SK-N-SH (cell line): ENCODE measurements around the gene MALRD1. TPM values are rescaled to one million over a fixed set of nuclear protein-coding genes. Genes with fewer than 3 reads are reported as not detected.

Experiments
- CTCF ChIA-PET: fragments of 300-600, 350-600 bp; formaldehyde crosslinking; extraction: SDS; loops from one replicate; lab custom pipeline; 2021; lab: Yijun Ruan, JAX
- POLR2A ChIA-PET: fragments of 350-600 bp; sonication (Branson Sonifier 250); formaldehyde crosslinking; extraction: SDS; loops from one replicate; lab custom pipeline; 2020; ENCODE audit warnings: antibody characterized with exemption, inconsistent platforms; lab: Yijun Ruan, JAX
- DNase-seq: peaks from one replicate; pipeline ENCODE4 v3.0.0; 2012
- H2AFZ ChIP-seq: fragments of 200-600 bp; sonication (generic); 2 replicates; pipeline ENCODE4 v1.8.1; 2016; ENCODE audit warnings: antibody characterized with exemption, mild to moderate bottlenecking, low read depth
- H3F3A ChIP-seq: fragments of 200-600 bp; sonication (generic); replicated peaks from 2 replicates; pipeline ENCODE3; 2016; ENCODE audit warnings: antibody characterized with exemption, mild to moderate bottlenecking; ENCODE audit not compliant: insufficient read depth
- H3K27ac ChIP-seq, 2 experiments: fragments of 200-500 bp in 1 of 2; fragments of 200-600 bp in 1 of 2; sonication (Bioruptor generic) in 1 of 2; sonication (generic), shearing (Covaris generic) in 1 of 2; 2 replicates each; pipeline versions ENCODE4 v1.5.1 to v1.6.1; 2014 to 2016; ENCODE audit warnings: low read depth in 2 of 2, inconsistent platforms in 1 of 2, low read length in 1 of 2, mild to moderate bottlenecking in 1 of 2, mixed read lengths in 1 of 2
- H3K27me3 ChIP-seq: fragments of 200-600 bp; sonication (generic), shearing (Covaris generic); 2 replicates; pipeline ENCODE4 v1.6.1; 2016; ENCODE audit warnings: mixed run types; ENCODE audit not compliant: insufficient read depth
- H3K36me3 ChIP-seq, 2 experiments: fragments of 200-500 bp in 1 of 2; fragments of 200-600 bp in 1 of 2; sonication (Bioruptor generic) in 1 of 2; sonication (generic) in 1 of 2; replicated peaks in 1 of 2; 2 replicates each; pipeline versions ENCODE3 to v1.5.1; 2014 to 2016; ENCODE audit warnings: low read length in 1 of 2, mild to moderate bottlenecking in 1 of 2; ENCODE audit not compliant: insufficient read depth in 2 of 2, control insufficient read depth in 1 of 2
- H3K4me1 ChIP-seq, 2 experiments: fragments of 200-500 bp in 1 of 2; fragments of 200-600 bp in 1 of 2; sonication (Bioruptor generic) in 1 of 2; sonication (generic), shearing (Covaris generic) in 1 of 2; 2 replicates each; pipeline versions ENCODE4 v1.5.1 to v1.6.1; 2014 to 2016; ENCODE audit warnings: low read depth in 1 of 2, low read length in 1 of 2, mixed run types in 1 of 2; ENCODE audit not compliant: insufficient read depth in 2 of 2, control insufficient read depth in 1 of 2
- H3K4me2 ChIP-seq: fragments of 200-600 bp; sonication (generic), shearing (Covaris generic); 2 replicates; pipeline ENCODE4 v1.6.1; 2017; ENCODE audit warnings: mixed run types
- H3K4me3 ChIP-seq, 2 experiments: fragments of 200-500 bp in 1 of 2; fragments of 200-600 bp in 1 of 2; sonication (Bioruptor generic) in 1 of 2; sonication (generic), shearing (Covaris generic) in 1 of 2; 2 replicates each; pipeline versions ENCODE4 v1.5.1 to v1.8.1; 2014 to 2016; ENCODE audit warnings: low read depth in 2 of 2, inconsistent platforms in 1 of 2, low read length in 1 of 2, mild to moderate bottlenecking in 1 of 2, mixed read lengths in 1 of 2, moderate library complexity in 1 of 2
- H3K79me2 ChIP-seq: fragments of 200-600 bp; sonication (generic); 2 replicates; pipeline ENCODE4 v1.8.1; 2017; ENCODE audit warnings: mild to moderate bottlenecking; ENCODE audit not compliant: insufficient read depth
- H3K9ac ChIP-seq: fragments of 200-600 bp; sonication (generic); 2 replicates; pipeline ENCODE4 v1.6.1; 2017; ENCODE audit warnings: mixed run types
- H3K9me2 ChIP-seq: fragments of 200-600 bp; sonication (generic); 2 replicates; pipeline ENCODE4 v1.6.1; 2017; ENCODE audit warnings: mixed run types
- H3K9me3 ChIP-seq: fragments of 200-600 bp; sonication (generic); 2 replicates; pipeline ENCODE4 v1.6.1; 2017; ENCODE audit warnings: mixed run types, mild to moderate bottlenecking, moderate library complexity
- H4K20me1 ChIP-seq: fragments of 200-600 bp; sonication (generic); 2 replicates; pipeline ENCODE4 v1.6.1; 2017; ENCODE audit warnings: mild to moderate bottlenecking, mixed run types; ENCODE audit not compliant: insufficient read depth
- CHD2 ChIP-seq: fragments of 150-350 bp; IDR thresholded peaks from 2 replicates; pipeline ENCODE4 v1.6.1; 2018; ENCODE audit warnings: low read length; ENCODE audit not compliant: partially characterized antibody
- EZH2phosphoT487 ChIP-seq: fragments of 200-600 bp; sonication (generic); IDR thresholded peaks from 2 replicates; pipeline ENCODE4 v1.6.1; 2017; ENCODE audit warnings: low read depth, mixed run types, mild to moderate bottlenecking, antibody characterized with exemption, moderate library complexity, borderline replicate concordance
- FOXJ3 ChIP-seq: sonication (generic); formaldehyde crosslinking; IDR thresholded peaks from 2 replicates; pipeline ENCODE4 v1.5.1; 2020; ENCODE audit warnings: mild to moderate bottlenecking, missing genetic modification reagents
- FOXM1 ChIP-seq: IDR thresholded peaks from 2 replicates; pipeline ENCODE4 v1.4.0; 2012; ENCODE audit warnings: low read depth, mild to moderate bottlenecking
- NFIC ChIP-seq: IDR thresholded peaks from 2 replicates; pipeline ENCODE4 v1.4.0; 2012; ENCODE audit warnings: borderline replicate concordance
- RAD21 ChIP-seq: IDR thresholded peaks from 2 replicates; pipeline ENCODE4 v1.6.1; 2012; ENCODE audit warnings: mild to moderate bottlenecking, low read length
- RCOR1 ChIP-seq: fragments of 150-350 bp; IDR thresholded peaks from 2 replicates; pipeline ENCODE4 v1.6.1; 2017; ENCODE audit warnings: antibody characterized with exemption, low read length
- RXRA ChIP-seq: IDR thresholded peaks from 2 replicates; pipeline ENCODE4 v1.4.0; 2012; ENCODE audit warnings: low read depth, mild to moderate bottlenecking, borderline replicate concordance
- SMC3 ChIP-seq: IDR thresholded peaks from 2 replicates; pipeline ENCODE4 v1.6.1; 2012; ENCODE audit warnings: low read depth, low read length, improper control_type of control experiment
- TAF1 ChIP-seq: IDR thresholded peaks from 2 replicates; pipeline ENCODE4 v1.6.1; 2012; ENCODE audit warnings: low read depth, mild to moderate bottlenecking, low read length, moderate library complexity, borderline replicate concordance
- TCF12 ChIP-seq: IDR thresholded peaks from 2 replicates; pipeline ENCODE4 v1.4.0; 2012
- TEAD4 ChIP-seq: IDR thresholded peaks from 2 replicates; pipeline ENCODE4 v1.4.0; 2012; ENCODE audit warnings: mild to moderate bottlenecking, borderline replicate concordance; ENCODE audit not compliant: insufficient read depth
- WGBS: methylation state at CpG from one replicate; pipeline ENCODE4 v1.1.6; 2017; ENCODE audit warnings: low lambda C conversion rate; 5-methylcytosine and 5-hydroxymethylcytosine counted together
- polyA plus RNA-seq, 3 experiments: library from polyadenylated mRNA; depleted of rRNA; stranded (reverse); fragments of >200 nt; gene quantifications; 2 replicates each; pipeline ENCODE4 v1.2.3, GENCODE V29; 2012
- TF ChIP-seq, protein P1 (sequence below): fragments of 150-350 bp; IDR thresholded peaks from 2 replicates; pipeline ENCODE4 v1.6.1; 2017; ENCODE audit warnings: antibody characterized with exemption, low read length, low read depth, borderline replicate concordance
- TF ChIP-seq, protein P2 (sequence below): IDR thresholded peaks from 2 replicates; pipeline ENCODE4 v1.6.1; 2012; ENCODE audit warnings: mild to moderate bottlenecking, low read depth, low read length, moderate library complexity
- TF ChIP-seq, protein P3 (sequence below): IDR thresholded peaks from 2 replicates; pipeline ENCODE4; 2012

MALRD1 gene
- polyA plus RNA-seq, 1 of the 3 experiments (the other 2 are of a cell fraction) = not detected

DNA sequence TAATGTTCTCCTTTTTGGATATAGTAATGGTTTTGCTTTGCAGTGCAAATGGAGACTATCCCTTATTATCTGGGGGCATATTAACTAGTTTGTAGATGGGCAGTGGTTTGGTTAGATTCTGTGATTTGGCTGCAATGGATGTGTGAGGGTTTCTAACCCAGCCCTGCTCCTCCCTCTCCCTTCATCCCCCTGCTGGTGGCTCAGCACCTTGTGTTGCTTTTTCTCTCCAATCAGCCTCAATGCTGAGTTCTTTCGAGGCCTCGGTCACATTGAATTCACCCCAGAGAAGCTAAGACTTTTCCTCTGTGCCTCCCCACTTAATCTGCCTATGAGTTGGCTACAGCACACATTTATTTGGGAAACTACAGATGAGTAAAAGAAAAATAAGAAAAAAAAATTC is 120.0 kb downstream of the MALRD1 start (continued):
- TF ChIP-seq, protein P1, sequence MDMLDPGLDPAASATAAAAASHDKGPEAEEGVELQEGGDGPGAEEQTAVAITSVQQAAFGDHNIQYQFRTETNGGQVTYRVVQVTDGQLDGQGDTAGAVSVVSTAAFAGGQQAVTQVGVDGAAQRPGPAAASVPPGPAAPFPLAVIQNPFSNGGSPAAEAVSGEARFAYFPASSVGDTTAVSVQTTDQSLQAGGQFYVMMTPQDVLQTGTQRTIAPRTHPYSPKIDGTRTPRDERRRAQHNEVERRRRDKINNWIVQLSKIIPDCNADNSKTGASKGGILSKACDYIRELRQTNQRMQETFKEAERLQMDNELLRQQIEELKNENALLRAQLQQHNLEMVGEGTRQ = no peak
- TF ChIP-seq FOXJ3 (CRISPR knock-in tag) (no peak), NFIC (no peak), EZH2phosphoT487 (no peak), TEAD4 (no peak), CHD2 (no peak), FOXM1 (no peak), TCF12 (no peak), RAD21 (peak; percentile 39), RXRA (no peak), SMC3 (peak; percentile 15; the same call in 1 of the 2 replicates)
- TF ChIP-seq, protein P2, sequence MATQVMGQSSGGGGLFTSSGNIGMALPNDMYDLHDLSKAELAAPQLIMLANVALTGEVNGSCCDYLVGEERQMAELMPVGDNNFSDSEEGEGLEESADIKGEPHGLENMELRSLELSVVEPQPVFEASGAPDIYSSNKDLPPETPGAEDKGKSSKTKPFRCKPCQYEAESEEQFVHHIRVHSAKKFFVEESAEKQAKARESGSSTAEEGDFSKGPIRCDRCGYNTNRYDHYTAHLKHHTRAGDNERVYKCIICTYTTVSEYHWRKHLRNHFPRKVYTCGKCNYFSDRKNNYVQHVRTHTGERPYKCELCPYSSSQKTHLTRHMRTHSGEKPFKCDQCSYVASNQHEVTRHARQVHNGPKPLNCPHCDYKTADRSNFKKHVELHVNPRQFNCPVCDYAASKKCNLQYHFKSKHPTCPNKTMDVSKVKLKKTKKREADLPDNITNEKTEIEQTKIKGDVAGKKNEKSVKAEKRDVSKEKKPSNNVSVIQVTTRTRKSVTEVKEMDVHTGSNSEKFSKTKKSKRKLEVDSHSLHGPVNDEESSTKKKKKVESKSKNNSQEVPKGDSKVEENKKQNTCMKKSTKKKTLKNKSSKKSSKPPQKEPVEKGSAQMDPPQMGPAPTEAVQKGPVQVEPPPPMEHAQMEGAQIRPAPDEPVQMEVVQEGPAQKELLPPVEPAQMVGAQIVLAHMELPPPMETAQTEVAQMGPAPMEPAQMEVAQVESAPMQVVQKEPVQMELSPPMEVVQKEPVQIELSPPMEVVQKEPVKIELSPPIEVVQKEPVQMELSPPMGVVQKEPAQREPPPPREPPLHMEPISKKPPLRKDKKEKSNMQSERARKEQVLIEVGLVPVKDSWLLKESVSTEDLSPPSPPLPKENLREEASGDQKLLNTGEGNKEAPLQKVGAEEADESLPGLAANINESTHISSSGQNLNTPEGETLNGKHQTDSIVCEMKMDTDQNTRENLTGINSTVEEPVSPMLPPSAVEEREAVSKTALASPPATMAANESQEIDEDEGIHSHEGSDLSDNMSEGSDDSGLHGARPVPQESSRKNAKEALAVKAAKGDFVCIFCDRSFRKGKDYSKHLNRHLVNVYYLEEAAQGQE = no peak

DNA sequence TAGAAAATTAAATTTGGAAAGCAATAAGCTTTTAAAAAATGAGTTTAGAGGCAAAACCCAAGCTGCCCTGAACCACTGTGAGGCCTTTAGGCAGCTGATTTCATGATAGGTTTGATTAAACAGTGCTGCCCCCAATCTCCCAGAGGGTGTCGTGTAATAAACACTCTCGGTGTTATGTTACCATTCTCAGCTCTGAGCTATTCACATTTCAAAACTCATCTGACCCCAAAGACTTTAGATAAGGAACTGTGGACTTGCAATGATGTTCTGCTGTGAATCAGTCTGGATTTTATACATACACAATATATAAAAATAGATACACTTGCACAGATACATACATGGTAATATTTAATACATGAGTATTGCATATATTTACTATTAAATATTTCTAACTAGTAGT is 120.4 kb downstream of the MALRD1 start:
- H3K79me2 ChIP-seq = no peaks in the 10 kb centered on the region
- no peak for DNase-seq
- no peaks in the 10 kb centered on the region for H3K4me1 ChIP-seq
- H3K9me2 ChIP-seq = no peaks in the 10 kb centered on the region
- no peak overlapping the region for H3K27ac ChIP-seq
- H3K4me2 ChIP-seq = no peak overlapping the region
- no peak overlapping the region for H3K4me3 ChIP-seq
- no peaks in the 10 kb centered on the region for H3F3A ChIP-seq
- POLR2A ChIA-PET = no interaction called here
- H4K20me1 ChIP-seq = no peaks in the 10 kb centered on the region
- no peaks in the 10 kb centered on the region for H3K27me3 ChIP-seq
- TF ChIP-seq RCOR1 (no peak), TAF1 (no peak), RAD21 (no peak), TEAD4 (no peak)
- TF ChIP-seq, protein P3, sequence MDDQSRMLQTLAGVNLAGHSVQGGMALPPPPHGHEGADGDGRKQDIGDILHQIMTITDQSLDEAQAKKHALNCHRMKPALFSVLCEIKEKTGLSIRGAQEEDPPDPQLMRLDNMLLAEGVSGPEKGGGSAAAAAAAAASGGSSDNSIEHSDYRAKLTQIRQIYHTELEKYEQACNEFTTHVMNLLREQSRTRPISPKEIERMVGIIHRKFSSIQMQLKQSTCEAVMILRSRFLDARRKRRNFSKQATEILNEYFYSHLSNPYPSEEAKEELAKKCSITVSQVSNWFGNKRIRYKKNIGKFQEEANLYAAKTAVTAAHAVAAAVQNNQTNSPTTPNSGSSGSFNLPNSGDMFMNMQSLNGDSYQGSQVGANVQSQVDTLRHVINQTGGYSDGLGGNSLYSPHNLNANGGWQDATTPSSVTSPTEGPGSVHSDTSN = no peak
- CTCF ChIA-PET = interaction anchor here (0.5 to 1.5 kb wide), 5 partner anchors 15 to 242 kb away, joined by 3 to 4 read pairs (median 3); no protein-coding TSS in a partner anchor
- no peak overlapping the region for H3K9ac ChIP-seq
- no peak overlapping the region for H2AFZ ChIP-seq
- WGBS = 38% methylated on average over 2 of the region's 2 CpGs
- no peaks in the 10 kb centered on the region for H3K9me3 ChIP-seq
- no peaks in the 10 kb centered on the region for H3K36me3 ChIP-seq
